8988T (cell line): ENCODE results near the gene RNF8.

Experiments
- DNase-seq: peaks from one replicate; pipeline ENCODE4 v3.0.0; 2011

RNF8 gene

GRCh38 chr6:37362101-37362828, 8.5 kb downstream of the RNF8 start:
- no peak for DNase-seq

GRCh38 chr6:37365791-37366190, 12.0 kb downstream of the RNF8 start:
- DNase-seq: no peak

DNA sequence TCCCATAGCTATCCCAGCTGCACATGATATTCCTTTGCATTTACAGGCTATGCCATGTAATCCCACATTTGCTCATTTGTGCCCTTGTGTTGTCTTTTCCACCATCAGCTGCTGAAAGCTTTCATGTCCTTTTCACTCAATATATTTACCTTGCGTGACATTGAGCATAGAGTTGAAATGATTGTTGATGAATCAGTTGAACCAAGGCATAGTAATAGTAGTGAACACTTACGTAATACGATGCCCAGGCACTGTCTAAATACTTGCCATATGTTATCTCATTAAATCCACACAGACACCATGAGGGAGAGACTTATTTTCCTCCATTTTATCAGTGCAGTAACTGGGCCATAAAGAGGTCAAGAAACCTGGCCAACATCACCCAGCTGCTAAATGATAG, 13.1 kb downstream of the RNF8 start:
- DNase-seq: no peak

DNA sequence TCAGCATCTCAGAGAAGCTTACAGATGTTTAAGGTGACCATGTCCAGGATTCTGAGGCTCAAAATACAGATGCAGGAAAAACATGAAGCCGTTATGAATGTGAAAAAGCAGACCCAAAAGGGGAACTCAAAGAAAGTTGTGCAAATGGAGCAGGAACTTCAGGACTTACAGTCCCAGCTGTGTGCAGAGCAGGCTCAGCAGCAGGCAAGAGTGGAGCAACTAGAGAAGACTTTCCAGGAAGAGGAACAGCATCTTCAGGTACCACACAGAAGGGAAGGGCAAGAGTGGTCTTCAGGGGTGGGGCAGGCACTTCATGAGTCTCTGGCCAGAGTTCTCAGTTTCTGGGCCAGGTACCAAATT, 15.2 kb downstream of the RNF8 start:
- no peak for DNase-seq

- DNase-seq: no peak
Measured at GRCh38 chr6:37369321-37370201, 15.8 kb downstream of the RNF8 start.

- no peak for DNase-seq
Measured at GRCh38 chr6:37371154-37372083, 17.6 kb downstream of the RNF8 start.

DNA sequence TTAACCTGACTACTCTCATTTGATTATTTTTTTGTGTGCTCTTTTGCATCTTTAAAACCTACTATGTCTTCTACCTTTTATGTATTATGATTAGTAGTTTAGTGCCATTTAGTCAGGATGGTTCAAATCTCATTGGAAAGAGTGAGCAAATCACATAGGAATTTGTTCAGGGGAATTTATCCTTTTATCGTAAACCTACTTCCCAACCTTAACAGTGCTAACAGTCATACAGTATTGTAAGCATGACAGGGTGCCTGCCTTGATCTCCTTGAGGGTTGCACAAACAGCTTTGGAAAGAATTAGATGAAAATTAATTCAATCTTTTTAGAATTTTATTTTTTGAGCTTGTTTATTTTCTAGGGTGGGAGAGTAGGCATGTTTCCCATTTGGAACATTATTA, 18.3 kb downstream of the RNF8 start:
- no peak for DNase-seq

GRCh38 chr6:37373822-37374471, 20.2 kb downstream of the RNF8 start:
- no peak for DNase-seq

DNA sequence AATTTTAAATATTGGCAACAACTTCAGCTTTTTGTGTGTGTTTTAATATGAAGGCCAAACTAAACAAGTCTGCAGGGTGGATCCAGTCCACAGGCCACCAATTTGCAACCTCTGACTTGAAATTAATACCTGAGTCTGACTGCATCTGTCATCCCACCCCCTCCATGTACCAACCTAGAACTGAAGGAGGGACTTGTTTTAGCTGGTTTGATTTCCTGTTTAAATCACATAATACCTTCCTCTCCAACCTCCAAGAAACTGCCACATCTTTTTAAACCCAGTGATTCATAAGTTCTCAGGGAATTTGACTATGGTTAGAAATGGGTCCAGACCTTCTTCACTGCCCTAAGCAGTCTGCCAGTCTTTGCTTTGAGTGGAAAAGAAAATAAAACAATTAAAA, 21.6 kb downstream of the RNF8 start:
- no peak for DNase-seq

GRCh38 chr6:37376078-37376743, 22.4 kb downstream of the RNF8 start:
- no peak for DNase-seq

DNA sequence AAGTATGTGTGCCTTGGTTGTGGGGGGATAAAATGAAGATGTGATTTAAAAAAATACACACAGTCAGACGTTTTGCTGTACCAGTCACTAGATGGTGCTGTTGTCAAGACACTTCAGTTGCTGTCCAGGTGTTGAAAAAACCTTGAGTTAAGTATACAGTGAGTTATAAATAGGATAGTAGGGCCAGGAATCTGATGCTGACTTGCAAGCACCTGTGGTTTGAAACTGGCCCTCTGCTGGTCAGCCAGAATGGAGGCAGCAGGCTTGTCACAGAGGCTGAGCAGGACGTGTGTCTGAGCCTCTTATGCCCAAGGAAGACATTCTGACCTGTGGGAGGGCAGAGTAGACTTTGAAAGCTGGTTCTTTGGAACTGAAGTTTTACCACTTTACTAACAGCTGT, 27.8 kb downstream of the RNF8 start:
- DNase-seq: peak; percentile 18

GRCh38 chr6:37382994-37383765, 29.4 kb downstream of the RNF8 start:
- DNase-seq: no peak

- no peak for DNase-seq
Measured at GRCh38 chr6:37388578-37388977, 34.8 kb downstream of the RNF8 start.

- DNase-seq: no peak
Measured at GRCh38 chr6:37389857-37390256, 36.1 kb downstream of the RNF8 start.

GRCh38 chr6:37391120-37391519, 37.3 kb downstream of the RNF8 start:
- DNase-seq: no peak

- DNase-seq: no peak
Measured at GRCh38 chr6:37392821-37393220, 39.0 kb downstream of the RNF8 start.

DNA sequence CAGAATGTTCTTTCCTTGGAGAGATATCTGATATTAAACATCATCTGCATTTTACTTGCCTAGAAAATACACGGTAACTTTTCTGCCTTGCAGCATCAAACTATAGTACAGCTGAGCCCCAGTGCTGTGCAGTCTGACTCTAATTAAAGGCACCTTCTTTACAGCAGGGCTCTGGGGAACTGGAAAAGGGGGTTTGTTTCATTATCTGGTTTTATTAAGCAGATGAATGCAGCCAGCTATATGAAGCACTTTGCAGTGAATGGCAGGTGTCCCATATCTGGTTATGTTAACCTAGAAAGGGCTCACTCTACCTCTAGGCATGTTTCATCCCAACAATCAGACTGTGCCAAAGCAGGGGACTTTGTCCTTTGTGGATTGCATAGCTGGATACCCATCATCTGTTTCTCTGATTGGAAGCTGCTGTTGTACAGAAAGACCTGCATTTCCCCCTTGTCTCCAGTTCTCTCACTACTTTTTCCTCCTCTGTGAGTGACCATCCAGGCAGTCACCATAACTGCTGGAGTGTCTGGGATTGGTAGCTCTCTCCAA, 39.7 kb downstream of the RNF8 start:
- no peak for DNase-seq

DNA sequence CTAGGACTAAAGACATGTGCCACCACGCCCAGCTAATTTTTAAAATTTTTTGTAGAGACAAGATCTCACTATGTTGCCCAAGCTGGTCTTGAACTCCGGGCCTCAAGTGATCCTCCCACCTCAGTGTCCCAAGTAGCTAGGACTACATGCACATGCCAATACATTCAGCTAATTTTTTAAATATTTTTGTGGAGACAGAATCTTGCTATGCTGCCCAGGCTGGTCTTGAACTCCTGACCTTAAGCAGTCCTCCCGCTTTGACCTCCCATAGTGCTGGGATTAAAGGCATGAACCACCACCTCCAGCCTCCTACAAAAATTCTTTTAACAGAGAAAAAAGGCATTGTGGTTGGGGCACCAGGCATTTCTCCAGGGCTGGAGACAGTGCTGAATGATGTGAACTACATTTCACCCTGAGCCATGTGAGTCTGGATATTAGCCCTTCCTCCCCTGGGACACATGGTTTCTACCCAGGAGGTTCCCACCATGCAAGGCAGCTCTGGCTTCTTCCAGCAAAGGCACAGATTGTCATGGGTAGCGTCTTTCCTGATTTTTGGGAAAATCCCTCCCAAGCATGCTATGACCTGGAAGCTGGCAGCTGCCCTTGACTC, 42.9 kb downstream of the RNF8 start:
- no peak for DNase-seq

DNA sequence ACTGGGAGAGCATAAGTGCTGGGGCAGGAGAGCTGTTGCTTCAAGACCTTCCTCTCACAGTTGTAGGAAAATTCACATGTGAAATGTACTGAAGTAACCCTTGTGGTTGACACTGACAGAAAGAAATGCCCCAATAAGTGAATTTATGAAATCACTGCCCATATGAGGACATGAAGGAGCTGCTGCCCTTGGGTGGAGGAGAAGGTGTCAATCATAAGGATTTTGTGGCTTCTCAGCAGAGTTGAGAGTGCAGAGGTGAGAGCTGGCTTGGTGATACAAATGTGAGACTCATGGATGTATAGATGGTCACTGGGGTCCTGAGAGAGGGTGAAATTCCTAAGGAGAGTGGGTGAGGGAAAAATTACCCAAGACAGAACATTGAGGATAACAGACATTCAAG, 45.3 kb downstream of the RNF8 start:
- DNase-seq: no peak

- DNase-seq: no peak
Measured at GRCh38 chr6:37399795-37400490, 46.2 kb downstream of the RNF8 start.
